ENCODE results near the gene GGA1. TPM values are rescaled to one million over a fixed set of nuclear protein-coding genes. Genes with fewer than 3 reads are reported as not detected.

Gene GGA1
- total and polyA plus RNA-seq, 2 experiments from 2014 or later, result 29.7 TPM

DNA sequence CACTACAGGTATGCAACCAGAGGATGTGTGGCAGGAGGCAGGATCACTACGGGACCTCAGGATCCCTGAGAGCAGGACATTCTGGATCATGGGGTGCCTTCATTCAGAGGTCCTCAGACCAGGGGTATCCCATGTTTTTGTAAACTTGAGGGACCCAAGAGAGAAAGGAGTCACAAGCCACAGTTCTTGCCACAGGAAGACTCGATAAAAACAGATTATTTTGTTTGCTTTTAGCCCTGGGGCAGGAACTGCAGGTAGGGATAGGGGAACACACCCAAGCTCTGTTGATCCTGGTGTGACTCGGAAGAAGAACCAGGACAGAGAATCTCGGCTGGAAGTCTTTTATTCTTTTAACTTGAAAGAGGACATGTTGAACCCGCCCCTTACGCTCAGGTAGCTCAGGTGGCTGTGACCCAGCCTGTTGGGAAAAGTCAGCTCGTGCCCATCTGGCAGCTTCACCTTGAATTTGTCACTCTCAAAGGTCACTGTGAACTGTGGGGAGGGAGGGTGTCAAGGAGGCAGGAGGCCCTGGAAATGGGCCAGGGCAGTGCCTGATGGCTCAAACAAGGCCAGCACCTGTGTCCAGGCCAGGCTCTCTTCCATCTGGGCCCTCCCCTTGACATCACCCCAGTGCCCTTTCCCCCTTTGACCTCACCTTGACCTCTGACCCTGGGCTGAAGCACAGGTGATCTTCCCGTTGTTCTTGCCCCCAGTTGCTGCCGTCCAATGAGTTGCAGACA, 38.5 kb upstream of the GGA1 start:
- no peak for DNase-seq
- Histone ChIP-seq H3K9me2 (ENCODE audit: insufficient read depth) (no peaks in the 10 kb centered on the region), H3K36me3 (ENCODE audit: low read depth) (peaks cover 32% of the 10 kb centered on the region; the same call in 1 of the 2 replicates), H3K27me3 (replicated peaks; ENCODE audit: insufficient read depth) (no peaks in the 10 kb centered on the region), H3K27ac (no peak overlapping the region), H3F3A (ENCODE audit: insufficient read depth) (peaks cover 49% of the 10 kb centered on the region), H4K20me1 (ENCODE audit: insufficient read depth) (peaks cover 7% of the 10 kb centered on the region; the same call in 1 of the 2 replicates), H3K9me3 (ENCODE audit: low read depth) (no peaks in the 10 kb centered on the region), H3K9ac (no peak overlapping the region), H3K4me1 (ENCODE audit: insufficient read depth) (peaks cover 9% of the 10 kb centered on the region), H2AFZ (no peak overlapping the region), H3K4me2 (ENCODE audit: unreplicated experiment) (no peak overlapping the region), H3K4me3 (no peak overlapping the region), H3K79me2 (ENCODE audit: insufficient read depth) (peaks cover 54% of the 10 kb centered on the region)
- in situ Hi-C loops (cut with MboI), result no loop called here
- WGBS, 2 experiments (ENCODE audit: low coverage in 1 of 2, low lambda C conversion rate in 2 of 2, missing lambda C conversion rate in 2 of 2), result 79 to 83% methylated on average over 9 of the region's 9 CpGs
- TF ChIP-seq EZH2 (IDR thresholded peaks at IDR 0.05; ENCODE audit: insufficient read depth, poor library complexity, severe bottlenecking) (no peak), EZH2phosphoT487 (IDR thresholded peaks at IDR 0.05; ENCODE audit: insufficient read depth, low read depth) (no peak)

DNA sequence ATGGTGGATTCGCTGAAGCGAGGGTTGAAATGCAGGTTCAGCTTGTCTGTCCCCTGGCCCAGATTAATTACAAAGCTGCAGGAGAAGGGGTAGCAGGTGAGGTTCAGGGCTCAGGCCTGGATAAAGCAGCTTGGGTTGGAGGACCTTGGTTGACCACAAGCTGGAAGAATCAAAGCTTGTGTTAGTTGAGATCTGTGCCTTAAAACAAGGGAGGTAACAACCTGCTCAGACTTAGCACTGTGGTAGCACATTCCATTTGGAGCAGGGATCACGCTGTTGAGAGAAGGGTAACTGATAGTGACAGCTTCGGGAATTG, 38.0 kb upstream of the GGA1 start:
- peaks cover 44% of the 10 kb centered on the region for H3F3A ChIP-seq (ENCODE audit: insufficient read depth)
- no peak for DNase-seq
- TF ChIP-seq EZH2phosphoT487 (IDR thresholded peaks at IDR 0.05; ENCODE audit: insufficient read depth, low read depth) (no peak), EZH2 (IDR thresholded peaks at IDR 0.05; ENCODE audit: insufficient read depth, poor library complexity, severe bottlenecking) (no peak)
- peaks cover 49% of the 10 kb centered on the region for H3K79me2 ChIP-seq (ENCODE audit: insufficient read depth)
- H4K20me1 ChIP-seq (ENCODE audit: insufficient read depth), result peaks cover 7% of the 10 kb centered on the region; the same call in 1 of the 2 replicates
- 79 to 84% methylated on average over 4 of the region's 4 CpGs for WGBS, 2 experiments (ENCODE audit: low coverage in 1 of 2, low lambda C conversion rate in 2 of 2, missing lambda C conversion rate in 2 of 2)
- no peak overlapping the region for H3K4me3 ChIP-seq
- H3K9ac ChIP-seq, result no peak overlapping the region
- in situ Hi-C loops (cut with MboI), result no loop called here
- peaks cover 31% of the 10 kb centered on the region; the same call in 1 of the 2 replicates for H3K36me3 ChIP-seq (ENCODE audit: low read depth)
- no peaks in the 10 kb centered on the region for H3K9me2 ChIP-seq (ENCODE audit: insufficient read depth)
- peaks cover 9% of the 10 kb centered on the region for H3K4me1 ChIP-seq (ENCODE audit: insufficient read depth)
- H2AFZ ChIP-seq, result no peak overlapping the region
- no peak overlapping the region for H3K4me2 ChIP-seq (ENCODE audit: unreplicated experiment)
- no peaks in the 10 kb centered on the region for H3K9me3 ChIP-seq (ENCODE audit: low read depth)
- H3K27ac ChIP-seq, result no peak overlapping the region
- no peaks in the 10 kb centered on the region for H3K27me3 ChIP-seq (replicated peaks; ENCODE audit: insufficient read depth)

GRCh38 chr22:37571258-37571991, 37.2 kb upstream of the GGA1 start:
- no peak overlapping the region for H3K9ac ChIP-seq
- H4K20me1 ChIP-seq (ENCODE audit: insufficient read depth), result peaks cover 7% of the 10 kb centered on the region; the same call in 1 of the 2 replicates
- no peak overlapping the region for H3K4me3 ChIP-seq
- H3K27ac ChIP-seq, result no peak overlapping the region
- no peaks in the 10 kb centered on the region for H3K9me3 ChIP-seq (ENCODE audit: low read depth)
- no peak for DNase-seq
- peaks cover 42% of the 10 kb centered on the region for H3F3A ChIP-seq (ENCODE audit: insufficient read depth)
- H3K79me2 ChIP-seq (ENCODE audit: insufficient read depth), result peaks cover 41% of the 10 kb centered on the region
- in situ Hi-C loops (cut with MboI), result no loop called here
- no peaks in the 10 kb centered on the region for H3K9me2 ChIP-seq (ENCODE audit: insufficient read depth)
- WGBS, 2 experiments (ENCODE audit: low coverage in 1 of 2, low lambda C conversion rate in 2 of 2, missing lambda C conversion rate in 2 of 2), result 73 to 76% methylated on average over 16 of the region's 16 CpGs
- H3K36me3 ChIP-seq (ENCODE audit: low read depth), result peaks cover 24% of the 10 kb centered on the region; the same call in 1 of the 2 replicates
- TF ChIP-seq EZH2 (IDR thresholded peaks at IDR 0.05; ENCODE audit: insufficient read depth, poor library complexity, severe bottlenecking), result no peak
- TF ChIP-seq EZH2phosphoT487 (IDR thresholded peaks at IDR 0.05; ENCODE audit: insufficient read depth, low read depth), result no peak
- H3K4me1 ChIP-seq (ENCODE audit: insufficient read depth), result peaks cover 9% of the 10 kb centered on the region
- H2AFZ ChIP-seq, result no peak overlapping the region
- H3K27me3 ChIP-seq (replicated peaks; ENCODE audit: insufficient read depth), result no peaks in the 10 kb centered on the region
- no peak overlapping the region for H3K4me2 ChIP-seq (ENCODE audit: unreplicated experiment)

DNA sequence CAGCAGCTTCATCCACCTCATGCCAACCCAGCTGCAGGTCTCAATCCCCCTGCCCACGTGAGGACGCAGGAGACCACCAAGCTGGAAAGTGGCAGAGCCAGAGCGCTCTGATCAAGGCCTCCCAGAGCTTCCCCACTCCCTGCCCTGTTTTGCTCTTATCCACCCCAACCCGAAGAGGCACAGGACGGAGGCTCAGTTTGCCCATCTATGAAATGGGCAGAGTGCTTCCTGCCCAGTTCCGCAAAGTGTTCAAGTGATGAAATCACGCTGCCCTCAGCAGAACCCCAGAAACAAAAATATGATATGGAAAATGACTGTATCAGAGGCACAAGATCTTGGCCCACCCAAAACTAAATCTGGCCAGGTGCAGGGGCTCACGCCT, 36.7 kb upstream of the GGA1 start:
- TF ChIP-seq EZH2phosphoT487 (IDR thresholded peaks at IDR 0.05; ENCODE audit: insufficient read depth, low read depth) (no peak), EZH2 (IDR thresholded peaks at IDR 0.05; ENCODE audit: insufficient read depth, poor library complexity, severe bottlenecking) (no peak)
- no peaks in the 10 kb centered on the region for H3K9me3 ChIP-seq (ENCODE audit: low read depth)
- peaks cover 36% of the 10 kb centered on the region for H3K79me2 ChIP-seq (ENCODE audit: insufficient read depth)
- H3K4me3 ChIP-seq, result no peak overlapping the region
- H4K20me1 ChIP-seq (ENCODE audit: insufficient read depth), result peaks cover 7% of the 10 kb centered on the region; the same call in 1 of the 2 replicates
- no peak overlapping the region for H2AFZ ChIP-seq
- no peak overlapping the region for H3K27ac ChIP-seq
- H3K27me3 ChIP-seq (replicated peaks; ENCODE audit: insufficient read depth), result no peaks in the 10 kb centered on the region
- WGBS, 2 experiments (ENCODE audit: low coverage in 1 of 2, low lambda C conversion rate in 2 of 2, missing lambda C conversion rate in 2 of 2), result 90 to 91% methylated on average over 8 of the region's 8 CpGs
- peaks cover 7% of the 10 kb centered on the region for H3K4me1 ChIP-seq (ENCODE audit: insufficient read depth)
- H3K36me3 ChIP-seq (ENCODE audit: low read depth), result peaks cover 20% of the 10 kb centered on the region; the same call in 1 of the 2 replicates
- no peak overlapping the region for H3K4me2 ChIP-seq (ENCODE audit: unreplicated experiment)
- no peak overlapping the region for H3K9ac ChIP-seq
- no peak for DNase-seq
- H3K9me2 ChIP-seq (ENCODE audit: insufficient read depth), result no peaks in the 10 kb centered on the region
- in situ Hi-C loops (cut with MboI), result no loop called here
- peaks cover 42% of the 10 kb centered on the region for H3F3A ChIP-seq (ENCODE audit: insufficient read depth)
